Measurements from ENCODE around the gene RGS6.
A peak's percentile ranks its signal among the peaks of the same experiment; 100 is the strongest.

Gene RGS6

DNA sequence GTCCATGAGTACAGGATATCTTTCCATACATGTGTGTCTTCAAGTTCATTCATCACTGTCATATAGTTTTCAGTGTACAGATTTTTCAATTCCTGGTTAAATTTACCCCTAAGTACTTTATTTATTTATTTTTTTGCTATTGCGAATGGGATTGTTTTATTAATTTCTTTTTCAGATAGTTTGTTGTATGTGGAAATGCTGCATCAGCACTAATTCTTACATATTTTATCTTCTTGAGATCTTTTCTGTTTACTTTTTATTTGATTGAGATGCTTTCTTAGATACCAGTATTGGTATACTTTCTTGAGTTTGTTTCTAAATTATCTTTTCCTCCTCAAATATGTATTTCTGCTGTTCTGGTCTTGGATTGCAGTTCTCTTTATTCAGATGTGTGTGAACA is 148.9 kb downstream of the RGS6 start:
- no peak for DNase-seq (ENCODE audit: low spot score)

DNA sequence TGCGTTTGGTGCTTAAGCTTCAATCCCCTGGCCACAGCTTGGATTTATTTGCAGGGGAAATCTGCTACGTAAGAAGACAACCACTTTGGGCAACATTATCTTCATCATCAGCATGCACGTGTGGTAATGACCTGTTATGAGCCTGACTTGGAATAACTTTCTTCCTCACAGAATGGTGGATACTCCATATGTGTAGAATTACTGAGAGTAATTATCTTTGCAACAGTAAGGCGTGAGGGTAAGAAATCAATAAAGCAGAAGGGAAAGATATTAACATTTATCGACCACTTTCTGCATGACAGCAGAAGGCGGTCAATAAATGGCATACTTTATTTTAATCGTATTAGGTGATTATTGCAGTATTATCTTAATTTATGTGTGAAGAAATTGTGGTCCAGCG is 152.7 kb downstream of the RGS6 start:
- DNase-seq (ENCODE audit: low spot score), result no peak

DNA sequence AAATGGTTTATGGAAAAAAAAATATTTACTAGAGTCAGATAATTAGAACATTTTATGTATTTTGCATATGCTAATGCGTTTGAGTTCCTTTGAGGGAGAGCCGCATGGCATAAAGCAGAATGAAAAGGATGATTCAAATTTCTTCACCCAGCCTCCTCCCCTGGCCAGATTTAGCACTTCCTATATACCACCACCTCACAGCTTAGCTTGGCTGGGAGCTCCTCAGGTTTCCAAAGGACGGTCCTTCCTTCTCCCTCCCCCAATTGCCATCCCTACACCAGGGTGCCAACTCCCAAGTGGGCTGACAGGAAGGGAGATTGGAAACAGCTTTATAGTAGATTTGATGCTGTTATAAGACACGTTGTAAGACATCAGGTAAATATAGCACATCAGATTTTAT is 157.4 kb downstream of the RGS6 start:
- no peak for DNase-seq (ENCODE audit: low spot score)

DNA sequence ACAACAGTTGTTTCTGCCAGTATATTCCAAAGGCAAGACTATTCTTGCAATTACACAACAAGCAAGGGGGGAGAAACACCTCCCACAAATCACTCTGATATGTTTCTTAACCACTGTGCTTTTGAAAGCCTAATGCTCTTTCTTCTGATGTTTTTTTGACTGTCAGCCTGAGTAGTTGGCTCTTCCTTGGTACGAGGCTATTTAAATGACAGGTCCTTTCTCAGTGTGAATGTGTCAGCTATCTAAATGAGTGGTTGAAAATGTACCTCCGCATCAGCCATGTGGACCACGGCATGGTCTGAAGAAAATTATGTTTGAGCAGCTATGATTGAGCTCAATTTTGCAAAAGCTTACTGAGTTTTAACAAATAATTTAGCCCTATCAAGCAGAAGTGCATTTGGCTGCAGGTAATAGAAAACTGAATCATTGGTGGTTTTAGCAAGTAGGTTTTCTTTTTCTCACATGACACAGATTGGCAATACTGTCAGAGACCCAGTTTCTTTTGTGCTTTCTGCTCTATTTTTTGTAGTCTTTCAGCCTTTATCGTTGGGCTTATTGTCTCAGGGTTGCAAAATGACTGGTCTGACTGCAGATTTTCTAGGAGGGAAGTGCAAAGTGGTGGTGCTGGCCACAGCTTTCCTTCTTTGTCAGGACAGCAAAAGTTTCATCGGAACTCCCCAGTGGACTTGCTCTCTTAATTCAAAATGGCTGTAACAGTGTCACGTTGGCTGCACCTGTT is 162.8 kb downstream of the RGS6 start:
- no peak for DNase-seq (ENCODE audit: low spot score)

DNA sequence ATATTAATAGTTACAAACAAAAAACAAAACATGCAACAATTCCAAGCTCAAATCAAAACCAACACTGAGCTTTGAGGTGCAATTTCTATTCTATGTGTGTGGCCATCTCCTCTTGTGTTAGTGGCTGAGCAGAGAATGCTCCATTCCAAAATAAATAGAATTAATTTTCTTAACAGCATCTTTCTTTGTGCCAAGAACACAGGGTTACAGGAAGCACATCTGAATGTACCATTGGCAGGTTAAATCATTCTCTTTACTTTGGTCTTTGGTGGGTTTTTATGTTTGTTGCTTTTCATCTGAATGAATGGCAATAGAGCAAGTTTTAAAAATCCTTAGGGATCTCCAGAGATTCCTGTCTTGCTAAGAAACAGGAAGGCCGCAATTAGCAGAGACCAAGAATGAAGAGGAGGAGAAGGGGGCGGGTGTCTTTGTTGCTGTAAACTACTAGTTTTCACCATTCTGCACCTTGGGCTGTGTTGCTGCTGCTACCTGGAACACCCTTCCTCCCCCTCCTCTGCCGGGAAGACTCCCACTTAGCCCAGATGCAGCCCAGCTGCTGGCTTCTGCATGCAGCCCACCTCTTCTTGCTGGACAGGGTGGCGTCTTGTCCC is 165.0 kb downstream of the RGS6 start:
- no peak for DNase-seq (ENCODE audit: low spot score)

DNA sequence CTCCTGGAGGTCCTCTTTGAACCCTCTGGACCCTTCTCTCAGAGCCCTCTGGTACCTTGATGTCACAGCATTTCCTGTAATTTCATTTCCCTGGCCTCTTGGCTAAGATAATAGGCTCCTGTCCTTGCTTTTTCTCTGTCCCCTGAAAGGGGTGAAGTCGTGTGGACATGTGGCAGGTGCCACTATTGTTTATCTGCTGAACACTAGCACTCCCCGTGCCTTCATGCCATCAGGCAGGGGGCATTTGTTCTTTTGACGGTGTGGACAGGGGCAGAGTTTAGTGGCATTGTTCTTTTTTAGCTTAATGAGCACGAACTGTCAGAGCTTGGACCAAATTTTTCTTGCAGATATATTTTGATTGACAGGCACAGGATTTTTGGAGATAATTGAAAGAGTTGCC is 166.0 kb downstream of the RGS6 start:
- DNase-seq (ENCODE audit: low spot score), result no peak

DNA sequence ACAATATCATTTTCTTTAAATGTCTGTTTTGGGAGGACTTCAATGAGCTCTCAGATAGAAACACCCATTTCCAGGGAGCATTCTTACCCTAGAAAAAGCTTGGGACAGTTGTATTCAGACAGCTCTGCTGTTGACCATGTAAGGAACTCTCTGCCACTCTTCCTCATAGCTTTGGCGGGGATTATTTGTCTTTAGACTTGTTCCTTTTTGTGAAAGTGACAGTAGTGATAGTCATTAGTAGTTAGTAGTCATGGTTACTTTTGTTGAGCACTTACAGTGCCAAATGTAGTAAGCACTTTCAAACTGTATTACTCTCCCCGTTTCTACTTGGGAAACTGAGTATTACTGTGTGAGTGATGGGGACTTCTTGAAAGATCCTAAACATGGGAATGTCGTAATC is 167.3 kb downstream of the RGS6 start:
- no peak for DNase-seq (ENCODE audit: low spot score)

DNA sequence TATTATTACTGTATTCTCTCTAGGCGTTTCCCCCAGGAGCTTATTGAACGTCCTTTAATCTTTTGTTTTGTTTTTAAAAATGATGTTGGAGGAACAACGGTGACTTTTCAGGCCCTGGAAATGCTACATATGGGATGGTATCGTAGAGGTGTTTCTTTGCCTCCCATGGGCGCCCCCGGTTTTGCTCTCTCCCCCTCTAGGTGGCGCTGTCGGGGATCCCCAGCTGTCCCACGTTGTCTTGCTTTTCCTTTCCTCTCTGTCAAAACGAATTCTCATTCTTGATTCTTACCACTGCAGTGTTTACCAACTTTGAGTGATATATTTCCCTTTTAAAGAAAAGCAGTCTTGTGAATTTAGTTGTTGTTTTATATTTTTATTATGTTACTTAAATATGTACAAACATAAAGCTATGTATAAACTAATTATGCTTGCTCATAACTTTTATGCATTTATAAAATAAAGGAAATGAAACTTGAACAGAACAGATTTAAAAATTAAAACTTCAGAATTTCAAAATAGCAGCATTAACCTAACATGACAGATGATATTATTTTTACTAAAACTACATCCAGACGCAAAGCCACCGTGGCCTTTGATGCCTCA is 171.9 kb downstream of the RGS6 start:
- DNase-seq (ENCODE audit: low spot score), result peak; percentile 30

DNA sequence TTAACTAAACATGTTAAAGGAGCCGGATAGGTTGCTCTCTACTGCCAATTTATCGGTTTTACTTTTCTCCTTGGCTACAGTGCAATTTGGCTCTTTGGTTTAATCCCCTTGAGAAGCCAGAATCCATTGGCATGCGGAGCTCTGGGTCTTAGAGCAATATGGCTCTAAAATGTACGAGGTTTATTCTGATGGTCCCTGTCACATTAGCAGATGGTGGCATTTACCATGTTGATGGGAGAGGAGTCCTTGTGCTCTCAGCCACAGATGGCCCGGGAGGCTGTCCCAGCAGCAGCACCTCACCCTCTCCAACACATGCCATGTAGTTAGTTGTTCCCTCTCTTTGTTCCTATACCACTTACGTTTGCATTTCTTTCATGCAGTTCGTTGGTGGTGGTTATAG is 179.7 kb downstream of the RGS6 start:
- DNase-seq (ENCODE audit: low spot score), result no peak

DNA sequence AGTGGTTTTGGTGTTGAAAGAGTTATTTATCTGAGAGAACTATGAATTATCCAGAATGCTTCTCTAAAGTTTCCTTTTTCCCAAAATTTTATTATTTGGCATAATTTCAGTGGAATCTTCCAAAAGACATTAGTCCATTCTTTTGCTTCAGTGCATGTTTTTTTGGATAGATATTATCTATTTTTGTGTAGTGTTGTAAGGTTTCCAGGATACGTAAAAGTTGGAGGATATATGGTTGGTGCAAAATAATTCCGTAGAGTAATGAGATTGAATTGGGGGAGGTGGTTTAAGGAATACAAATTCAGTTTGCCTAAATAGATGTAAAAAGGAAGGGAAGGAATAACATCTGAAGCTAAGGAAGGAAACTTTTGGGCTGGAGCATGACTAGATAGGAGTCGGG is 186.6 kb downstream of the RGS6 start:
- no peak for DNase-seq (ENCODE audit: low spot score)

DNA sequence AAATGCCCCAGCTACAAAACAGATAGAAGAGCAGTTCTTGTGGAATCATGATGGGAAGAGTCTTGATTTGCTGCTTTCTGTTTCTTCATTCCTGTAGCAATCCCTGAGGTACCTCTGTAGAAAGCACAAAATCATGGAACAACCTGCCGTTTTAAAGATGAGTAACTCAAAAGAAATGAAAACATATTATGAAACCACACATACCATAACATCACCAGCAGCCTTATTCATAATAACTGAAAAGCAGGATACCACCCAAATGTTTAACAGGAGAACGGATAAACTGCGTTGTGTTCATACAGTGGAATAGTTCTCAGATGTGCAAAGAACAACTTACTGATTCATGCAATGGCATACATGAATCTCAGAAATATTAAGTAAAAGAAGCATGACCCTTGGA is 188.1 kb downstream of the RGS6 start:
- DNase-seq (ENCODE audit: low spot score), result no peak

DNA sequence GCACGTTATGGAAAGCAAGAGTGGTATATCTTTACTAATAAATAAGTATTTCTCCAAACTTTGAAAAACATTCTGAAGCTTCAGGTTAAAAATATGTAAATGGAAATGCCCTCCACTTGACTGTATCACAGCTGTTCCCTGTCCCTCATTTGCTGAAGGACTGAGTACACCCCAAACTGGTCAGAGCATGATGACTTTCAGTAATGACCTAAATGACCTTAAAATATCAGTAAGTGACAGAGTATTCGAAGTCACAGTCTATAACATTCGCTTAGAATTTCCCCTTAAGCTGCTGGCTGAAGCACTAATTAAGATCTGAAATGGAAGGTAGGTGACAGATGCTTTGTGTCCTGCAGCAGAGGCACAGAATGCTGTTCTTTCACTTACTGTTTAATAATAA is 191.5 kb downstream of the RGS6 start:
- DNase-seq (ENCODE audit: low spot score), result no peak

DNA sequence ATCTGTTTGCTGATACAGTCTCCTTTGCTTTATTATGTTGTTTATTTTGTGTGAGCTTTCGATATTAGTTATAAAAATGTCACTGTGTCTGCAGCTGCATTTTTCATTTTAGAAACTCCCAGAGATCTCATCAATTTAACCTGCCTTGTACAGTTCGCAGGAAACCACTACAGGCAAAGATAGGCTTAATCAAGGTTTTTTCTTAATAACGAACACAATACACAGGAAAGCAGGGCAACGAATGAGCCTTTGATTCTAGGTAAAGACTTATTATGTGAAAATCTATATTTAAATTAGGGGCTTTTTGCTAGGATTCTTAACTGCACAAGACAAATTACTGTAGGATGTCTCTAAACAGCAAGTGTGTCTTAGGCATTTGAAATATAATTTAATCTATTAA is 191.9 kb downstream of the RGS6 start:
- DNase-seq (ENCODE audit: low spot score), result no peak

DNA sequence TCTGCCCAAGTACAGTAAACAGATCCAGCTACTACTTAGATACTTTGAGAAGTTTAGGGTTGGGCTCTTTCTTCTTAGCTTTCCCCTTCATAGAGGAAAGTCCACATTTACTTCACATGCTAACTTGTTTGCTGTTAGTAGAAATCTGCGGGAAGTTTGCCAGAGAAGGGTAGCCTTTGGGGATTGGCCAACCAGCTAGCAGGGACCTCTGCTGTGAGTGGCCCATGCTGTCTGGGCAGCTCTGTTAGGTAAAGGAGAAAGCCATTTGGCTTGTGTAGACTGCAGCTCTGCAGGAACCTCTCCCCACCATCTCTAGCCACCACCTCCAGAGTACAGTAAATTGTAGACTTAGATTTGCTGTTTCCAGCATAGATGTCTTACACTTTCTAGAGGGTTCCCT is 193.9 kb downstream of the RGS6 start:
- no peak for DNase-seq (ENCODE audit: low spot score)

DNA sequence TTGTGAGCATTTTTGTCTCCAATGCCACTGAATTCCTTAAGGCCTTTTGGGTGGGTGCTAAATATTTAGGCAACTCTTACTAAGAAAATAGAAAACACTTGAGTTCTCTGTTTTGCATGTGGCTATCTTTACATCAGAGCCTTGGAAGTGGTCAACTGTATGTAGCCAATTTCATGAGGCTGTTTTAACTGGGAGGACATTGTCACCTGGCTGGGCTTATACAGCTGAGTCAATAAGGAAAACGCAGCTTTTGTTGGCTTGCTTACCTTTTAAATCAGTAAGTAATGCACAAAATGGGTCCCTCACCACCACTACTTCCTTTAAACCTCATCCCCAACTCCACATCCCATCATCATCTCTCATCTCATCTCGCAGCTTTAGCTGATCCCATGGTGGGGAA is 194.3 kb downstream of the RGS6 start:
- no peak for DNase-seq (ENCODE audit: low spot score)

DNA sequence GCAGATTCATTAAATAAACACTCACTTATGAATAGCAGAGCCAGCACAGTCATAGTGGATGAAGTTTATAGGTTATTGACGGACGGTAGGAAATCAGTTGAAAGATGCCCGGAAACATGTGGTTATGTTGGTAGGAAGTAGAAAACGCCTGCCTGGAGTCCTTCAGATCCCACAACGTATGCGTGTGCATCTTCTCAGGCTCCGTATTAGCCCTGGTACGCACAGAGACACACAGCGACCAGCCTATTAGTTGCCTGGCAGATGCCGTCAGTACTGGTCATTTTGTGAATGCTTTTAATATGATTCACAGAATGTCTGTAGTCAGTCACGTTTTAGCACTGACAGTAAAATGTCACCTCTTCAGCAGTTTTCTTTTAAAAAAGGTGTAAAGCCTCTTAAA is 196.4 kb downstream of the RGS6 start:
- no peak for DNase-seq (ENCODE audit: low spot score)

DNA sequence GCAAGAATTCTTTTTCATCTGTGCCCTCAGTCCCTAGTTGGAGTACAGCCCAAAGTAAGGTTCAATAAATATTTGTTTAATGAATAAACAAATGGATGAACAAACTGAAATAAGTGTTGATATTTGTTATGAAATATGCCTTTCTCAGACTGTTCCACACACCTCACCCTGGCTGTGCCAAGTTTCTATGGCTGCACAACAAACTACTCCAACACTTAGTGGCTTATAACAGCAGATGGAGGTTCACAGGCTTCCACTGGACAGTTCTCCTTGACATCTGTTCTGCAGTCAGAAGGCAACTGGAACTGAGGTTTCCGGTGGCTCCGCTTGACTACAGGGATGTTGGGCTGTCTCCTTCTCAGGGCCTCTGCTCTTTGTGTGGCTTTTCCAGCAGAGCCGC is 197.1 kb downstream of the RGS6 start:
- DNase-seq (ENCODE audit: low spot score), result no peak

DNA sequence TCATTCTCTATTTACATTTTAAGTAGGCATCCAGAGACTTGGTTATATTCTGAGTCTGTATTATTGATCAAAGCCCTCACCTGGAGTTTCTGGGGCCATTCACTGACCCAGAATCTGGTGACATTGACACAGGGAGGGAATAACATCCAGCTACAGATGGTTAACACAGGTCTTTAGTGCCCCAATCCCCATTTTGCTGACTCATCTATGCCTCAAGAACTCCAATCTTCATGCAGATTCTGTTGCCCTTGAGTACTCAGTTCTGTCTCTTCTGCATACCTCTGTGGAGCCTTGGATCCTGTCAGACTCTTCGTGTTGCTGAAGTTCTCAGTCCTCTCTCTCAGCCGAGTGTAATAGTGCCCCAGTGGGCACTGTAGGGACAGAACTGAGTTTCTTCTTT is 208.9 kb downstream of the RGS6 start:
- DNase-seq (ENCODE audit: low spot score), result no peak

DNA sequence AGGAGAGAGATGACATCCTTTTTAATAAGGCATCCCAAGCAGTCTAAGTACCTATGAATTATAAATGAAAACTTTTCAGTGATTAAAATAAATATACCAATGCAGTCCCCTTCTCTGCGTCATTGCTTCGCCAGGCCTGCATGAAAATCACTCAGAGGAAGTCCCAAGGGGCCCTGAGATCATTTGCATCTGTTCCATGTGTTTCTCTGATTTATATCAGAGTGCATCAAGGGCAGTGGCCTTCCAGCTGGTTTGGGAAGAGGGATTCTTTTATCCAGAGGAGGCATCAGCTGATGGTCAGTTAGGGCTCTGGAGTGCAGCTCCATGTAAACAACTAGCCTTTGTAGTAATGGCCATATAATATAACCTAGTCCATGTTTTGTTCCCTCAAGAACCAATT is 210.1 kb downstream of the RGS6 start:
- DNase-seq (ENCODE audit: low spot score), result no peak

DNA sequence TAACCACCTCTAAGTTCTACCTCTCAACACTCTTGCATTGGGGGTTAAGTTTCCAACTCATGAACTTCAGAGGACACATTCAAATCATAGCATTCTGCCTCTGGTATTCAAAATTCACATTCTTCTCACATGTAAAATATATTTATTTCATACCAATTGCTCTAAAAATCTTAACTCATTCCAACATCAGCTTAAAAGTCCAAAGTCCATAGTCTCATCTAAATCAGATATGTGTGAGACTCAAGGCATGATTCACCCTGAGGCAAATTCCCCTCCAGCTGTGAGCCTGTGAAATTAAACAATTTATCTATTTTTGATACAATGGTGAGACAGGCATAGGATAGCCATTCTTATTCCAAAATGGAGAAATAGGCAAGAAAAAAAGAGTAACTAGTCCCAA is 214.0 kb downstream of the RGS6 start:
- no peak for DNase-seq (ENCODE audit: low spot score)

DNA sequence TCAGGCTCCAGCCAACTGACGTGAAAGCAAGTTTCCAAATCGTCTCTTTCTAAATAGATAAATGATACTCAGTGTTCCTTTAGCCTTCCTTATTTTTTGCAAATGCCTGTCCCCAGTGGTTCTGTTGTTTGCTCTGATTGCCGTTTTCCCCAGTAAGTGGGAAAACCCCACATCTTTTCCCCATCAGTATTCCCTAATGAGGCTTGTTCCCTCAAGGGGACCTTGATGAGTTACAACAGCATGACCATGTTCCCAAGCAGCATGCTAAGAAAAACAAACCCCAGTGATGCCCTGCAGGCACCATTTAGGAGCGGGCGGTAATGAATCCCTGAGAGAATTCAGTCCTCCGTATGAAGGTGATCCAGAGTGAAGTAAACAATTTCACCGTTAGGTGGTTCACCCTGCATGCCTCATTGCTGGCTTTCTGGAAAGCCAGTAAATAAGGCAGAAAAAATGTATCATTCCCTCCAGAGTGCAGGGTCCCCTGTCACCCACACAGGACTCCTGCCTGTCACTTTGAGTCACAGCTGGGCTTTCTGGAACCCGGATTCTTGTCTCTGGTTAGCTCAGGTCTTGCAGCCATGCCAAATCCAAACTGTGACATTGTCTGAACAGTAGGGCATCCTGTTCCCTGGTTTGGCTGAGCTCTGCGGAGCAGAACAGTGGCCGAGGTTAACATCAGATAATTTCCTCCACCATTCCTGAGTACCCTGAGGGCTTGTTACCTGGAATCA is 222.6 kb downstream of the RGS6 start:
- no peak for DNase-seq (ENCODE audit: low spot score)

DNA sequence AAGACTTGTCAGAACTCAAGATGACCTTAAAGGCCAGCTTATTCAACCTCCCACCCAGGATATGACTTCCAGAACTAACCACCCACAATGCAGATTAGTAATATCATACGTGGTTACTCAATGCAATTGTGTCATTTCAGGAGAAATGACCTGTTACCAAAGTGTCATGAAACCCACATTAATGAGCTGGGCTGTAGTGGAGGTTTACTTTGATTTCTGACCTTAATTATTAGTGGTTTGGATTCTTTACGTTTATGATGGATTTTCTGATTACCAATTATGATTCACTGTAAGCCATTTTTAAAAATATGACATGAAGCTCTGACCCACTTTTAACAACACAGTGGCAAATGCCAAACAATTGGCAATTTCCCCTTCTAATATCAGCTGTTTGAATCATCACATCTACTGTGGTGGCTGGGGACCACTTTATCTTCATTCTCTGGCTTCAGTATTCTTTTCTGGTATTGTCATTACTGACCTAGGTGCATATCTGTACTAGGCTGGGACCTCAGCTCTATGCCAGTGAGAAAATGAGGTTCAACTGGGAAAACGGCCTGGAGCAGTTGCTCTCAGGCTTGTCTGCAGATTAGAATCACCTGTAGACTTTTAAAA is 223.3 kb downstream of the RGS6 start:
- no peak for DNase-seq (ENCODE audit: low spot score)

All from hematopoietic multipotent progenitor cell treated with erythropoietin and hydrocortisone succinate and interleukin-3 and kit ligand, for 17 days (in vitro differentiated cells).